ENCODE measurements around the gene TCIRG1.

TCIRG1 gene

DNA sequence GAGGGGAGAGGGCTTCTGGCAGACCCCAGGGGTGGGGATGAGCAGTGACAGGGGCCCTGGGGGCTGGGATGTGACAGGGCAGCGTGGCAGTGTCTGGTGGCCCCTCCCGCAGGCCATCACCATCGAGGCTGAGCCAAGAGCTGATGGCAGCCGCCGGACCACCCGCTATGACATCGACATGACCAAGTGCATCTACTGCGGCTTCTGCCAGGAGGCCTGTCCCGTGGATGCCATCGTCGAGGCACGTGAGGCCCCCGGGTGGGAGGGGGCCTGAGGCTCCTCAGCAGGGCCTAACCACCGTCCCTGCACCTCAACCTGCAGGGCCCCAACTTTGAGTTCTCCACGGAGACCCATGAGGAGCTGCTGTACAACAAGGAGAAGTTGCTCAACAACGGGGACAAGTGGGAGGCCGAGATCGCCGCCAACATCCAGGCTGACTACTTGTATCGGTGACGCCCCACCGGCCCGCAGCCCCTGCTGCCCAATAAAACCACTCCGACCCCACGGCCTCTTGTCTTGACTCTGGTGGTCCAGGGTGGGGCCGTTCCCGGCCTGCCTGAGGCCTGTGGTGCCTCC is 2.6 kb upstream of the TCIRG1 start:
- no peak overlapping the region for H3K27ac ChIP-seq

DNA sequence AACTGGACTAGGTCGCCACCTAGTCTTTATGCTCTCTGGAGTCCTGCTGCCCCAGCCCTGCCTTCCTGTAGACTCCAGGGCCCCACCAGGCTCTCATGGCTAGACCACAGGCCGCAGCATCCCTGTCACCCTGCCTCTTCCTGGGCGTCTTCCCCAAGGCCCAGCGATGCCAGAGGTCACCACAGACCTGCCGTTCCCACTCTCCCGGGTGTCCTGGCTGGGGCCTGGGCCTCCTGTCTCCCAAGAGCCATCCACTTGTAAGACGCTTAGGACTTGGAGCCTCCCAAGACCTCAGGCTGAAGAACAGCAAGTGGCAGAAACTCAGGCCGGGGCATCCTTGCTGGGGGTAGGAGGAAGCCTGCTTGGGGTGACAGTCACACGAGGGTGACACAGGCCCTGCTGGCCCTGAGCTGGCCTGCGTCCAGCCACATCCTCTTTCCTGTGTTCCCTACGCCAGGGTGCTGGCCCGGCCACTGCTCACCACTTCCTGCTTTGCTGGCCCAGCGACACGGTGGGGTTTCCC is 2.0 kb upstream of the TCIRG1 start:
- H3K27ac ChIP-seq = no peak overlapping the region
- DNase-seq (ENCODE audit: low read depth, low spot score) = no peak

More for the DNA sequence above, 2.6 kb upstream of the TCIRG1 start:
- DNase-seq (ENCODE audit: low read depth, low spot score) = no peak

GRCh38 chr11:68037411-68038225 is 1.2 kb upstream of the TCIRG1 start:
- DNase-seq (ENCODE audit: low read depth, low spot score) = no peak
- H3K27ac ChIP-seq = no peak overlapping the region

DNA sequence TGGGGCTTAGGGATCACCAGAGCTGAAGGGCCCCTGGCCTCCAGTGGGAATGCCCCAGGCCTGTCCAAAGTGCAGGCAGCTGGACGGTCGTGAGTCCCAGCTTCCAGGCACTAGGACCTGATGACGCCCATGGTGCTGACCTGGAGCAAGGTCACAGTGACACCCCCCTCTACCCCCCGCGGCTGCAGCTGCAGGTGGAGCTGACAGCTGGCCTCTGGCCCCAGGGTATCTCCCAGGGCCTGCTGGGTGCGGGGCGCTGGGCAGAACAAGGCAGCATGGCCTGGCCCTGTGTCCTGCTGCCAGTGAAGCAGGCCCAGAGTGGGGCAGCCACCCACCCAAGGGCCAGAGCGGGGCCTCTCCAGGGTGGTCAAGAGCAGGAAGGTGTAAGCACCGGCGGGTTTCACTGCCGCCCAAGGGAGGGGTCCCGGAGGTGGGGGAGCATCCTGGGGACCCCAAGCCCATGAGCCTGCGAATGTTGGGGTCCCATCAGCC is 553 bp upstream of the TCIRG1 start:
- DNase-seq (ENCODE audit: low read depth, low spot score) = no peak
- H3K27ac ChIP-seq = peak overlapping the region; percentile 45

GRCh38 chr11:68039526-68040086 is 781 bp downstream of the TCIRG1 start:
- H3K27ac ChIP-seq = peak overlapping the region; percentile 45
- no peak for DNase-seq (ENCODE audit: low read depth, low spot score)

DNA sequence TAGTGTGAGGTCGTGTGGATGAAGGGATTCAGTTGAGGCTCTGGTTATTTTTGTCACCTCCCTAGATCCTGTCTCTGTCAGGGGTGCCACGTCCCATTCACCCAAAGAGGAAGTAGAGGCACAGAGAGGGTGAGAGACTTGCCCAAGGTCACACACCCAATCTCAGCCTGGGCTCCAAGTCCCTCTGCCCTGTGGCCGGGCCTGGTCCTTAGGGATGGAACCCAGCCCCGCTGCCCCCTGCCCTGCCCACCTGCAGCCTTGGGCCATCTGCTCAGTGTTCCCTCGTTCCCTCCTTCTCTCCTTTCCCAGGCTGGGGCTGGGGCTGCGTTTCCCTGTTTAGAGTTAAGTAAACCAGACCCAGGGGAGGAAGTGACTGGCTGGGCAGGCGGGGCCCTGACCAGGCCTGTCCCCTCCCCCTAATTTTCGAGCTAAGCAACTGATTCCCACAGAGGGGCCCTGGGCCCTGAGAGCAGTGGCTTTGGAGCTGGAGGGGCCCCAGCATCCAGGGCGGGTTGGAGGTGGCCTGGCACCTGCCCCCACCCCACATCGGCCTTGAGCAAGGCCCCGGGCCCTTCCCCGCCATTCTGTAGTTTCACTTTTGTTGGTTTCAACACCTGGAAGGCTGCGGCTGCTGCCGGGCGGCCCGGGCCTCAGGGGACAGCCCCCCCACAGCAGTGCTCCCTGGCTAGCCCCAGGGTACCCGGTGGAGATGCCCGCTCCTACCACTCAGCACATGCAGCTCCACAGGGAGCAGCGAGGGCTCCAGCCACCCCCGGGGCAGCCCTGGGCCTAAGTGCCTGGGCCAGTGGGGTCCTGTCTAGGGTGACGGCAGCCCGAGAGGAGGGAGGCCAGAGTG is 1.5 kb downstream of the TCIRG1 start:
- DNase-seq (ENCODE audit: low read depth, low spot score) = no peak
- H3K27ac ChIP-seq = peak overlapping the region; percentile 45

DNA sequence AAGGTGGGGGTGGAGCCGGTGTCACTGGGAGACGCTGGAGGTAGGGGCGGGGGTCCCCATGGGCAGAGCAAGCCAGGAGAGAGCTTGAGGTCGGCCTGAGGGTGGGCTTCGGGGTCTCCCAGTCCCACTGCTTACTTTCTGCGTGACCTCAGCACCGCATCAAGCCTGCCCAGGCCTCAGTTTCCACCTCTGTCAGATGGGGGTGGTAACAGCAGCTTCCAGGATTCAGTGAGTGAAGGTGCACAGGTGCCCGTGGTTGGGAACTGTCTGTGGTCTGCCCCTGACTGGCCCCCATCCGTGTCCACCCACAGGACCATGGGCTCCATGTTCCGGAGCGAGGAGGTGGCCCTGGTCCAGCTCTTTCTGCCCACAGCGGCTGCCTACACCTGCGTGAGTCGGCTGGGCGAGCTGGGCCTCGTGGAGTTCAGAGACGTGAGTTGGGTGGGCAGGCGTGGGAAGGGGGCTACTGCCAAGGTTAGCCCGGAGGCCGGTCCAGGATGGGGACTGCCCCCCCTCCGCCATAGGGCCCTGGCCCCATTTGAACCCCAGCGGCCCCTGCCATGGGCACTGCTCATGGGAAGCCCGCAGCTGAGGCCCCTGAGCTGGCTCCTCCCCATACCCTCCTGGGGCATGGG is 2.2 kb downstream of the TCIRG1 start:
- peak overlapping the region; percentile 45 for H3K27ac ChIP-seq

GRCh38 chr11:68041617-68042218 is 2.9 kb downstream of the TCIRG1 start:
- no peak overlapping the region for H3K27ac ChIP-seq
- DNase-seq (ENCODE audit: low read depth, low spot score) = no peak

More for the DNA sequence above, 2.2 kb downstream of the TCIRG1 start:
- no peak for DNase-seq (ENCODE audit: low read depth, low spot score)

DNA sequence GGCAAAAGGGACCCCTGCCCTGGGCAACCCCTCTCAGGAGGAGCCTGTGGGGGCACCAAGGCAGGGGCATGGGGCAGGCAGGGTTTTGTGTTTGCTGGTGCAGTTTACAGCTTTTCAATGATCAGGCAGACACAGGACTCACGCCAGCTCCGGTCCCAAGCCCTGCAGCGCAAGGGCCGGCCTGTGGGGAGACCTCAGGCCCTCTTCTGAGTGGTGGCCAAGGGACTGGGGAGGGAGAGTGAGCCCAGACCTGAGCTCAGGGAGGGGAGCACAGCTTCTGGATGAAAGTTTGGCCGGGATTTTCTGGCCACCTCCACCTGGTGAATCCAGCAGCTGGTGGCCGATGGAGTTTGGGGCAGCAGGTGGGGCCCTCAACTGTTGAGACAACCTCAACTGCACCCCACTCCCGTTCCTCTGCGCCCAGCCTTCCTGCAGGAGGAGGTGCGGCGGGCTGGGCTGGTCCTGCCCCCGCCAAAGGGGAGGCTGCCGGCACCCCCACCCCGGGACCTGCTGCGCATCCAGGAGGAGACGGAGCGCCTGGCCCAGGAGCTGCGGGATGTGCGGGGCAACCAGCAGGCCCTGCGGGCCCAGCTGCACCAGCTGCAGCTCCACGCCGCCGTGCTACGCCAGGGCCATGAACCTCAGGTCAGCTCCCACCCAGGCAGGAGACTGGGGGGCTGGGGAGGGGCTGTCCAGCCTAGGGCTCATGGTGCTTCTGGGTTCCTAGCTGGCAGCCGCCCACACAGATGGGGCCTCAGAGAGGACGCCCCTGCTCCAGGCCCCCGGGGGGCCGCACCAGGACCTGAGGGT is 3.6 kb downstream of the TCIRG1 start:
- H3K27ac ChIP-seq = no peak overlapping the region
- DNase-seq (ENCODE audit: low read depth, low spot score) = no peak

GRCh38 chr11:68043029-68043348 is 4.2 kb downstream of the TCIRG1 start:
- DNase-seq (ENCODE audit: low read depth, low spot score) = no peak
- no peak overlapping the region for H3K27ac ChIP-seq

DNA sequence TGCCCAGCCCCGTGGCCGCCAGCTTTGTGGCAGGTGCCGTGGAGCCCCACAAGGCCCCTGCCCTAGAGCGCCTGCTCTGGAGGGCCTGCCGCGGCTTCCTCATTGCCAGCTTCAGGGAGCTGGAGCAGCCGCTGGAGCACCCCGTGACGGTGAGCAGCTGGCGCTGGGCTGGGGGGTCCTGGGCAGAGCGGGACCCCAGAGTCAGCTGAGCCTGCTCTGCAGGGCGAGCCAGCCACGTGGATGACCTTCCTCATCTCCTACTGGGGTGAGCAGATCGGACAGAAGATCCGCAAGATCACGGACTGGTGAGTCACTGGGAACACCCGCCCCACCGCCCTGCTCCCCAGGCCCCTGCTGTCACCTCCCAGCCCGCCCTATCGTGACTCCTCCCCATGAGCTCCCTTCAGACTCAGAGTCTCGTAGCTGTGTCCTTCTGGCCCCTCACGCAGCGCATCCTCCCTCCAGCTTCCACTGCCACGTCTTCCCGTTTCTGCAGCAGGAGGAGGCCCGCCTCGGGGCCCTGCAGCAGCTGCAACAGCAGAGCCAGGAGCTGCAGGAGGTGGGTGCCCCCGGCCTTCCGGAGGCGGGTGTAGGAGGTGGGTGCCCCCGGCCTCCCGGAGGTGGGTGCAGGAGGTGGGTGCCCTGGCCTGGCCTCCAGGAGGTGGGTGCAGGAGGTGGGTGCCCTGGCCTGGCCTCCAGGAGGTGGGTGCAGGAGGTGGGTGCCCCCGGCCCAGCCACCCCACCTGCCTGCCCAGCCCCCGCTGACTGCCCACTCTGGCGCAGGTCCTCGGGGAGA is 4.7 kb downstream of the TCIRG1 start:
- no peak for DNase-seq (ENCODE audit: low read depth, low spot score)

GRCh38 chr11:68044145-68044813 is 5.5 kb downstream of the TCIRG1 start:
- no peak overlapping the region for H3K27ac ChIP-seq
- DNase-seq (ENCODE audit: low read depth, low spot score) = no peak

More for the DNA sequence above, 4.7 kb downstream of the TCIRG1 start:
- no peak overlapping the region for H3K27ac ChIP-seq

- H3K27ac ChIP-seq = no peak overlapping the region
Observed at GRCh38 chr11:68044898-68045351, 6.1 kb downstream of the TCIRG1 start.

DNA sequence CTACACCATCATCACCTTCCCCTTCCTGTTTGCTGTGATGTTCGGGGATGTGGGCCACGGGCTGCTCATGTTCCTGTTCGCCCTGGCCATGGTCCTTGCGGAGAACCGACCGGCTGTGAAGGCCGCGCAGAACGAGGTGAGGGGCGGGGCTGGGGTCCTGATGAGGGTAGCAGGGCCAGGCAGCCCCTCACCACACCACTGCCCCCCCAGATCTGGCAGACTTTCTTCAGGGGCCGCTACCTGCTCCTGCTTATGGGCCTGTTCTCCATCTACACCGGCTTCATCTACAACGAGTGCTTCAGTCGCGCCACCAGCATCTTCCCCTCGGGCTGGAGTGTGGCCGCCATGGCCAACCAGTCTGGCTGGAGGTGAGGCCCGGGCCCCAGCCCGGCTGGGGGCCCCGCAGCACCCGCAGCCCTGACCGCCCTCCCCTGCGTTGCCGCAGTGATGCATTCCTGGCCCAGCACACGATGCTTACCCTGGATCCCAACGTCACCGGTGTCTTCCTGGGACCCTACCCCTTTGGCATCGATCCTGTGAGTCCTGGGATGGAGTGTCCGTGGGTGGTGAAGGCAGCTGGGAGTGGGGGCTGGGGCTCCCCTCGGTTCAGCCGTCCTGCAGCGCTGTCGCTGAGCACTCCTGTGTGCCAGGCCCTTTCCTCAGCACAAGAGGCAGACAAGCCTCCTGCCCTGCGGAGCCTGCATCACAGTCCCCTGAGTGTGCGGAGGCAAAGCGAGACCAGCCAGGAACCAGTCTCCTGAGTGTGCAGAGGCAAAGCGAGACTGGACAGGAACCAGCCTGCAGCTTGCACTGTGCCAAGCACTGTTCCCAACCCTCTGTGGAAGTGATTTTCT is 8.8 kb downstream of the TCIRG1 start:
- H3K27ac ChIP-seq = no peak overlapping the region
- no peak for DNase-seq (ENCODE audit: low read depth, low spot score)

More at GRCh38 chr11:68044898-68045351, 6.1 kb downstream of the TCIRG1 start:
- no peak for DNase-seq (ENCODE audit: low read depth, low spot score)

DNA sequence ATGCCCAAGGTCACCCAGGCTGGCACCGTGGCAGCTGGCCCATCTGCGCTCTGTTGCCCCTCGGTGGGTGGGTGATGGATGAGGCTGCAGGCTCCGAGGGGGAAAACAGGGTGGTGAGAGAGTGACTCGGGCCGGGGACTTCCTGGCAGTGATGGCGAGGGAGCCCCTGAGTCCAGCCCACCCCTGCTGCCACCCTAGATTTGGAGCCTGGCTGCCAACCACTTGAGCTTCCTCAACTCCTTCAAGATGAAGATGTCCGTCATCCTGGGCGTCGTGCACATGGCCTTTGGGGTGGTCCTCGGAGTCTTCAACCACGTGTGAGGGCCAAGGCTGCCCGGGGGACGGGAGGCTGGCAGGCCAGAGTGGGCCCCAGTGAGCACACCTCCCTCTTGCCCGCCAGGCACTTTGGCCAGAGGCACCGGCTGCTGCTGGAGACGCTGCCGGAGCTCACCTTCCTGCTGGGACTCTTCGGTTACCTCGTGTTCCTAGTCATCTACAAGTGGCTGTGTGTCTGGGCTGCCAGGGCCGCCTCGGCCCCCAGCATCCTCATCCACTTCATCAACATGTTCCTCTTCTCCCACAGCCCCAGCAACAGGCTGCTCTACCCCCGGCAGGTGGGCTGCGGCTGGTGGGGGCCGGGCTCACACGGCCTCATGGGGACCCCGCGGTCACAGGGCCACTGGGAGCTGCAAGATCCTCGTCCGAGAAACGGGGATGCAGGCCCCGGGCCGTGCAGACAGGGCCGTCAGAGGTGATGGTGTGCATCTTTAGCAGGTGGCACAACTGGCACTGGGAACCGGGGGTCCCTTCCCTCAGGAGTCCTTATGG is 10.1 kb downstream of the TCIRG1 start:
- no peak overlapping the region for H3K27ac ChIP-seq
- DNase-seq (ENCODE audit: low read depth, low spot score) = no peak
